GM12864 (cell line): Measurements from ENCODE around the gene ELMO1.

Experiments
- DNase-seq: peaks from one replicate; pipeline ENCODE4 v3.0.0-alpha.2; 2011; ENCODE audit warnings: low read depth
- H3K4me3 ChIP-seq: 2 replicates; pipeline ENCODE4 v1.5.1; 2011; ENCODE audit warnings: mild to moderate bottlenecking, low read depth, low read length, control low read depth
- TF ChIP-seq, protein P1 (sequence below): IDR thresholded peaks from 2 replicates; pipeline ENCODE4 v1.5.1; 2011; ENCODE audit warnings: low read depth, mild to moderate bottlenecking, moderate library complexity, low read length, control low read depth, inconsistent platforms; ENCODE audit errors: missing control alignments

Gene ELMO1

DNA sequence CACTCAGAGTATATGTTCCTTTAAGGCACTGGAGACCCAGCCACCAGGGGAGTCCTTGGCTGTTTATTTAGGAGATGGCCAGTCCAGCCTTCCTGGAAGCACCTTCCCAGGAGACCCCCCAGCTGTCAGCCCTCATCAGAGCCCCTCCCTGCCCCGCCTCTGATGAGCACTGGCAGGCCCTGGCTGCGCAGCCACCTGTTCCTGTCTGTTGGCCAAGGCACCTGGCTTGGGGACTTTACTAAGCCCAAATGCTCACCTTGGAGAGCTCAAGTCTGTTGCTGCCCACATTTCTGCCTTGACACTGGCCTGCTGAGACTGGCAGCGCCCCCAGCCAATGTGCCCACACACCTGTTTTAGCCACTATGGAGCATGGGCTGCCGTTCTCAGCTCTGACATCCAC, 124.7 kb downstream of the ELMO1 start:
- TF ChIP-seq, protein P1, sequence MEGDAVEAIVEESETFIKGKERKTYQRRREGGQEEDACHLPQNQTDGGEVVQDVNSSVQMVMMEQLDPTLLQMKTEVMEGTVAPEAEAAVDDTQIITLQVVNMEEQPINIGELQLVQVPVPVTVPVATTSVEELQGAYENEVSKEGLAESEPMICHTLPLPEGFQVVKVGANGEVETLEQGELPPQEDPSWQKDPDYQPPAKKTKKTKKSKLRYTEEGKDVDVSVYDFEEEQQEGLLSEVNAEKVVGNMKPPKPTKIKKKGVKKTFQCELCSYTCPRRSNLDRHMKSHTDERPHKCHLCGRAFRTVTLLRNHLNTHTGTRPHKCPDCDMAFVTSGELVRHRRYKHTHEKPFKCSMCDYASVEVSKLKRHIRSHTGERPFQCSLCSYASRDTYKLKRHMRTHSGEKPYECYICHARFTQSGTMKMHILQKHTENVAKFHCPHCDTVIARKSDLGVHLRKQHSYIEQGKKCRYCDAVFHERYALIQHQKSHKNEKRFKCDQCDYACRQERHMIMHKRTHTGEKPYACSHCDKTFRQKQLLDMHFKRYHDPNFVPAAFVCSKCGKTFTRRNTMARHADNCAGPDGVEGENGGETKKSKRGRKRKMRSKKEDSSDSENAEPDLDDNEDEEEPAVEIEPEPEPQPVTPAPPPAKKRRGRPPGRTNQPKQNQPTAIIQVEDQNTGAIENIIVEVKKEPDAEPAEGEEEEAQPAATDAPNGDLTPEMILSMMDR: no peak
- no peak overlapping the region for H3K4me3 ChIP-seq
- DNase-seq: no peak

DNA sequence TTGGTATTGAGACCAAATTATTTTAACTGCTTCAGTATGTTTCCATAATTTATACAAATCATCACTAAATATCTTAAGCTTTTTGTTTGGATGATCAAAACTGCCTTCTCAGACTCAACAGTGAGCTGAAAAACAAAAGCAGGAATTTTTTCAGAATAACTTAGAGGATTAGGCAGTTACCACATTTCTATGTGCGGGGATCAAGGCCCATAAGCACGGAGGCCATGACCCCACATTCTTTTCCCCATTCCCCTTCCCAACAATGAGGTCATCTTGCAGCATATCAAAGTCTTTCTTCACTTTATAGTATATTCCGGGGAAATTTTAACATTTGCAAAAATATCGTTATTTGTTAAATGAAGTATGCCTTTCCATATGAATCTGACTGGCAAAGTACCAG, 125.8 kb downstream of the ELMO1 start:
- H3K4me3 ChIP-seq: no peak overlapping the region
- DNase-seq: no peak
- TF ChIP-seq, protein P1: no peak

DNA sequence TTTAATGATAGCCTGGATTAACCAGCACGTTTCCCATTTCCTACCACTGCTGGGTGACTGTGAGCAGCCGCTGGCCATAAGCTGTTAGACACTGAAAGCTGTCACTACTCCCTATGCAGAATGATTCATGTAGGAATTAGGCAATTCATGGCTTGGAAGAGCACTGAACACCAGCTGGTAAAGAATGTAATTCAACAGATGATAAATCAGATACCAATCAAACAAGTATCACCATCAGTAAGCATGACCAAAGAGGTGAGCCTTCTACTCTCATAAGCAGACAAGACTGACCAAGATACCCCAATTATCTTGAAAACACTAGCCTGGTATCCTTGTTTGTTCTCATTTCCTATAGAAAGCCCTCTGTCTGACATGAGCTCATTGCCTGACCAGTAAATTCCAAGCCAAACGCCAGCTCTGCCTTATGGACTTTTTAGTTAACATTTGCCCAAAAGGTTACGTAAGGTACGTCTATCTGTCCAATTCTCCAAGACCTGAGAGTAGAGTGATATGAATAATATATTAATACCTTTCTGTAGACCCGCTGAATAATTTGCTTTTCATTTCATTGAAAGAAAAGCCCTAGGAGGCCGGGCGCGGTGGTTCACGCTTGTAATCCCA, 127.7 kb downstream of the ELMO1 start:
- no peak overlapping the region for H3K4me3 ChIP-seq
- TF ChIP-seq, protein P1: no peak
- no peak for DNase-seq

DNA sequence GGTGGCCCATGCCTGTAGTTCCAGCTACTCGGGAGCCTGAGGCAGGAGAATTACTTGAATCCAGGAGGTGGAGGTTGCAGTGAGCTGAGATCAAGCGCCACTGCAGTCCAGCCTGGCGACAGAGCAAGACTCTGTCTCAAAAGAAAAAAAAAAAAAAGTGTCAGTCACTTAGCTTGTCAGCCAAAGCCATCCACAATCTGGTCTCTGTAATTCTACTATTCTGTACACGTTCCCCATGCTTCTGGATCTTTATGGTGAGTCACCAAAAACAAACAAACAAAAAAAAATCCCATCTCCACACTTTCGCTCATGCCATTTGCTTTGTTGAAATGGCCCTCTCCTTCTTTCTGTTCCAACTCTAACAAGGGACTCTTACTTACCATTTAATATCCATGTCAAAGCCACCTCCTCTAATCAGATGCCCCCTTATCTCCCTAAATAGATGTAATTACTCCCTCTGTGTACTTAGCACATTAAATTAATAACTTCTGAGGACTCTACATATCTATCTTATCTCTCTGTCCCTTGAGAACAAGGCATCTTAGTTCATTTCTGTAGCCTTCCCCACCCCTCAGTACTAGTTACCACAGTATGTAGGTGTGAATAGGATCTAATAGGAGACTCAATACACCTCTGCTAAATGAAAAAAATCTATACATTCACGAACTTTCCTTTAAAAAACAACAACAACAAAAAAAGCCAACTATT, 128.4 kb downstream of the ELMO1 start:
- TF ChIP-seq, protein P1: no peak
- DNase-seq: no peak
- H3K4me3 ChIP-seq: no peak overlapping the region

DNA sequence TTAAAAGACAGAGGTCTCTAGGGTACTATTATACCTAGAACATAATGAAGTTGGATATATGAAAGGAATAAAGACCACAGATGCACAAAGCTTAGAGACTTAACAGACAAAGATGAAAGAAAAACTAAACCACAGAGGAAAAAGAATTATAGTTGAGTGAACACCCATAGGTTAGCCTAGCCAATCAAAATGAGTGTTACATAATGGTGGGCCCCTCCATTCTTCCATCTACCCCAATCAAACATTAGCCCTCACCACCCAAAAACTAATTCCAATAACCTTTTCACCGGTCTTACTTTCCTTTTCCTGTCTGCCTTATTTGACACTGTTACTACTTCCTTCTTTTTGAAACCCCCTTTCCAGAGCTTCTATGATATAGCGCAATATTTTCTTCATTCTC, 130.1 kb downstream of the ELMO1 start:
- DNase-seq: no peak

DNA sequence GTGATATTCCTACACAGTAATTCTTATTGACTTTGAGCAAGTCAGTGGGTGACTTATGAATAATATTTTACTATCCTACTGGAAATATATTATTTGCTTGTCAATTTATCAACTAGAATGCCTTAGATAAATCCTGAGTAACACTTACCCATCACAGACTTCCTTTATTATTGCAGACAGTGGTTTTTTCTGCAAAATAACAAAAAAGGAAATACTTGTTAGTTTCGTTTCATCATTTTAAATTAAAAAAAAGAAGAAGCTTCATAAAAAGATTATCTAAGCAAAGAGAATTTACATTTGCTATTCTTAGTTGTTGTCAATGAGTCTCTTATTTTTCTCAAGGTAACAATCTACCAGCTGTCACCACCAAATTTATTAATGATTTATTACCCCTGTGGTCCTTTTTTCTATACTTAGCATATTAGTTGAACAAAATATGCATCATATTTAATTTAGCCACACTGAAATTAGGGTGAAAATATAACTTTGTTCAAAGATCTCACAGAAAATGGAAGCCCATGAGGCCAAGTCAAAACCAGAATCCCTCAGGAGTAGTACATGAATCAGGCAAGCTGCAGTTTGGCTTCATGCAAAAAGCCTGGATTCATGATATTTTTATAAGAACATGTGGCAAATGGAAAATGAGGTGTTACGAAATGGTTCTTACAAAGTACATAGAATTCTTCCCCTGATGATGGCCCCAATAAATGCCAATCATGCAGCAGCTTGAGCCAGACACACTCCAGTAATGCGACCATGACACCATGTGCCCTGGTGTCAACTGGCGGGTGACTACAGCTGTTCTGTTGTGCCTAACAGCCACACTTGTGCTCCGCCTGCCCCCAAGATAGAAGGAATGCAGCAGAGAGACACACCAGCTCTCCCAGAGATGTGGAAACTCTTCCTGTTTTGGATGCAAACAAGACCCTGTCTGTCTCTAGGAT, 132.6 kb downstream of the ELMO1 start:
- no peak overlapping the region for H3K4me3 ChIP-seq
- DNase-seq: no peak
- TF ChIP-seq, protein P1: no peak

More for the DNA sequence above, 130.1 kb downstream of the ELMO1 start:
- H3K4me3 ChIP-seq: no peak overlapping the region
- TF ChIP-seq, protein P1: no peak
